Type B pancreatic cell (in vitro differentiated cells): Measurements from ENCODE around the gene LRRC8B. TPM values are rescaled to one million over a fixed set of nuclear protein-coding genes. Genes with fewer than 3 reads are reported as not detected.

Experiments
- DNase-seq: peaks from one replicate; pipeline ENCODE4 v3.0.0; 2021; ENCODE audit warnings: mixed read lengths; ENCODE audit not compliant: unreplicated experiment; ENCODE audit errors: extremely low spot score
- H3K27ac Mint-ChIP-seq: 2 replicates; pipeline ENCODE4 v1.8.0; 2021; ENCODE audit warnings: mild to moderate bottlenecking, mixed read lengths
- H3K27me3 Mint-ChIP-seq: 2 replicates; pipeline ENCODE4 v1.8.0; 2021; ENCODE audit warnings: mixed read lengths
- H3K36me3 Mint-ChIP-seq: 2 replicates; pipeline ENCODE4 v1.8.0; 2021; ENCODE audit warnings: mixed read lengths
- H3K4me1 Mint-ChIP-seq: one replicate; pipeline ENCODE4 v1.8.0; 2021; ENCODE audit warnings: mixed read lengths; ENCODE audit not compliant: unreplicated experiment
- H3K4me3 Mint-ChIP-seq: 2 replicates; pipeline ENCODE4 v1.8.0; 2021; ENCODE audit warnings: mild to moderate bottlenecking, mixed read lengths
- H3K9me3 Mint-ChIP-seq: 2 replicates; pipeline ENCODE4 v1.8.0; 2021; ENCODE audit warnings: mixed read lengths
- total RNA-seq: library from RNA; stranded (reverse); gene quantifications from 2 replicates; pipeline ENCODE4 v1.2.1, GENCODE V29; 2021; ENCODE audit warnings: low replicate concordance
- TF ChIP-seq, protein P1 (sequence below): fragments of 200-600 bp; sonication (generic); conservative IDR thresholded peaks from 2 replicates; pipeline ENCODE4 v1.5.0; 2021; ENCODE audit warnings: antibody characterized with exemption, mild to moderate bottlenecking

Gene LRRC8B
- total RNA-seq, 1 donor from 2014 or later: 12.2 TPM

- TF ChIP-seq, protein P1, sequence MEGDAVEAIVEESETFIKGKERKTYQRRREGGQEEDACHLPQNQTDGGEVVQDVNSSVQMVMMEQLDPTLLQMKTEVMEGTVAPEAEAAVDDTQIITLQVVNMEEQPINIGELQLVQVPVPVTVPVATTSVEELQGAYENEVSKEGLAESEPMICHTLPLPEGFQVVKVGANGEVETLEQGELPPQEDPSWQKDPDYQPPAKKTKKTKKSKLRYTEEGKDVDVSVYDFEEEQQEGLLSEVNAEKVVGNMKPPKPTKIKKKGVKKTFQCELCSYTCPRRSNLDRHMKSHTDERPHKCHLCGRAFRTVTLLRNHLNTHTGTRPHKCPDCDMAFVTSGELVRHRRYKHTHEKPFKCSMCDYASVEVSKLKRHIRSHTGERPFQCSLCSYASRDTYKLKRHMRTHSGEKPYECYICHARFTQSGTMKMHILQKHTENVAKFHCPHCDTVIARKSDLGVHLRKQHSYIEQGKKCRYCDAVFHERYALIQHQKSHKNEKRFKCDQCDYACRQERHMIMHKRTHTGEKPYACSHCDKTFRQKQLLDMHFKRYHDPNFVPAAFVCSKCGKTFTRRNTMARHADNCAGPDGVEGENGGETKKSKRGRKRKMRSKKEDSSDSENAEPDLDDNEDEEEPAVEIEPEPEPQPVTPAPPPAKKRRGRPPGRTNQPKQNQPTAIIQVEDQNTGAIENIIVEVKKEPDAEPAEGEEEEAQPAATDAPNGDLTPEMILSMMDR: no peak
- H3K9me3 Mint-ChIP-seq: no peaks in the 10 kb centered on the region
- H3K27me3 Mint-ChIP-seq: no peaks in the 10 kb centered on the region
- H3K4me3 Mint-ChIP-seq: no peak overlapping the region
- DNase-seq: no peak
- H3K36me3 Mint-ChIP-seq: peaks cover 20% of the 10 kb centered on the region
- H3K27ac Mint-ChIP-seq: no peak overlapping the region
- peaks cover 5% of the 10 kb centered on the region for H3K4me1 Mint-ChIP-seq
These were observed 54.5 kb downstream of the LRRC8B start for GRCh38 chr1:89578946-89579684.

DNA sequence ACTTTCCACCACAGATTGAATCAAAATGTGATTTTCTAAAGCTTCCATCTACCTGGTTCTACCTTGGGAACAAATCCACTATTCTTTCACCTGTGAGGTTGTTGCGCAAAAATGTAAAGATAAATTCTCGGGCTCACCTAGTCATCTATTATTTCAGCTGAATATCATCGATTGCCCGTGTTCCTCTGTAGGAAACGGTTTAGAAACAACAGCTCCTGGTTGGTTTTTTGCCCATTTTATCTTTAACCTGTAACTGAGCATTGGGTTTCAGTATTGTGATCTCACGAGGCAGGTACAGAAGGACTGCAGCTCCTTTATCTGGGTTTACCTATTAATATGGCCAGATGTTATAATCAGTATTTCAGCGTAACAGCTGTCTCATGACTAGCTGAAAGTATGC is 55.4 kb downstream of the LRRC8B start:
- Mint-ChIP-seq H3K9me3 (no peaks in the 10 kb centered on the region), H3K36me3 (peaks cover 24% of the 10 kb centered on the region), H3K4me3 (no peak overlapping the region), H3K27me3 (no peaks in the 10 kb centered on the region), H3K27ac (no peak overlapping the region), H3K4me1 (peaks cover 5% of the 10 kb centered on the region)
- TF ChIP-seq, protein P1: no peak
- DNase-seq: no peak

- no peaks in the 10 kb centered on the region for H3K9me3 Mint-ChIP-seq
- DNase-seq: no peak
- no peaks in the 10 kb centered on the region for H3K27me3 Mint-ChIP-seq
- H3K4me1 Mint-ChIP-seq: peaks cover 2% of the 10 kb centered on the region
- H3K36me3 Mint-ChIP-seq: peaks cover 22% of the 10 kb centered on the region
- no peak overlapping the region for H3K27ac Mint-ChIP-seq
- no peak overlapping the region for H3K4me3 Mint-ChIP-seq
- TF ChIP-seq, protein P1: no peak
These were observed 57.2 kb downstream of the LRRC8B start for GRCh38 chr1:89581859-89582258.

GRCh38 chr1:89582571-89582970 is 57.9 kb downstream of the LRRC8B start:
- H3K4me3 Mint-ChIP-seq: no peak overlapping the region
- peaks cover 23% of the 10 kb centered on the region for H3K36me3 Mint-ChIP-seq
- TF ChIP-seq, protein P1: no peak
- no peak overlapping the region for H3K27ac Mint-ChIP-seq
- no peaks in the 10 kb centered on the region for H3K4me1 Mint-ChIP-seq
- DNase-seq: no peak
- no peaks in the 10 kb centered on the region for H3K27me3 Mint-ChIP-seq
- H3K9me3 Mint-ChIP-seq: no peaks in the 10 kb centered on the region

GRCh38 chr1:89584211-89584610 is 59.6 kb downstream of the LRRC8B start:
- no peaks in the 10 kb centered on the region for H3K27me3 Mint-ChIP-seq
- no peaks in the 10 kb centered on the region for H3K9me3 Mint-ChIP-seq
- peaks cover 19% of the 10 kb centered on the region for H3K36me3 Mint-ChIP-seq
- H3K4me3 Mint-ChIP-seq: no peak overlapping the region
- TF ChIP-seq, protein P1: no peak
- no peaks in the 10 kb centered on the region for H3K4me1 Mint-ChIP-seq
- no peak for DNase-seq
- no peak overlapping the region for H3K27ac Mint-ChIP-seq
